NCI-H460 (cell line): ENCODE results near the gene EPB41L2. TPM values are rescaled to one million over a fixed set of nuclear protein-coding genes. Genes with fewer than 3 reads are reported as not detected.

Experiments
- DNase-seq: peaks from one replicate; pipeline ENCODE4 v3.0.0-alpha.2; 2016; ENCODE audit warnings: low read depth; ENCODE audit errors: extremely low read depth
- total RNA-seq: library from RNA; depleted of rRNA; stranded (reverse); fragments of >200 nt; shearing (Covaris generic); gene quantifications from 2 replicates; pipeline ENCODE4 v1.2.3, GENCODE V29; 2014

EPB41L2 gene
- total RNA-seq, 1 experiment from 2014 or later, result 7.3 TPM

DNA sequence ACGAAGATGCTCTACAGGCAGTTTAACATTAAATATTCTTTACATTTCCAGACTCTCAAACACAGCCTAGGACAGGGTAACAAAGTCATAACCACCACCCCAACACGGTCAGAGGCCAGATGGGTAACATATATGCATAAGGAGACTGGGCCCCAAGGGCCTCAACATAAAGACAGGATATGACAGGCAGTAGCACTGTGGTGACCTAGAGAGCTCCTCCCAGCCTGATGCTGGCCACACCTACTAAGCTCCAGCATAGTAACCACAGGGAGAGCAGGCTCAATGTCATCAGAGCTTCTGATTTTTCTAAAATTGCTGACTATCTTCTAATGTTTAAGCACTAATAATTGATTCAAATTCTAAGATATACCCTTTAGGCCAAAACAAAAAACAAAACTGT, 214.1 kb downstream of the EPB41L2 start:
- DNase-seq, result no peak

DNA sequence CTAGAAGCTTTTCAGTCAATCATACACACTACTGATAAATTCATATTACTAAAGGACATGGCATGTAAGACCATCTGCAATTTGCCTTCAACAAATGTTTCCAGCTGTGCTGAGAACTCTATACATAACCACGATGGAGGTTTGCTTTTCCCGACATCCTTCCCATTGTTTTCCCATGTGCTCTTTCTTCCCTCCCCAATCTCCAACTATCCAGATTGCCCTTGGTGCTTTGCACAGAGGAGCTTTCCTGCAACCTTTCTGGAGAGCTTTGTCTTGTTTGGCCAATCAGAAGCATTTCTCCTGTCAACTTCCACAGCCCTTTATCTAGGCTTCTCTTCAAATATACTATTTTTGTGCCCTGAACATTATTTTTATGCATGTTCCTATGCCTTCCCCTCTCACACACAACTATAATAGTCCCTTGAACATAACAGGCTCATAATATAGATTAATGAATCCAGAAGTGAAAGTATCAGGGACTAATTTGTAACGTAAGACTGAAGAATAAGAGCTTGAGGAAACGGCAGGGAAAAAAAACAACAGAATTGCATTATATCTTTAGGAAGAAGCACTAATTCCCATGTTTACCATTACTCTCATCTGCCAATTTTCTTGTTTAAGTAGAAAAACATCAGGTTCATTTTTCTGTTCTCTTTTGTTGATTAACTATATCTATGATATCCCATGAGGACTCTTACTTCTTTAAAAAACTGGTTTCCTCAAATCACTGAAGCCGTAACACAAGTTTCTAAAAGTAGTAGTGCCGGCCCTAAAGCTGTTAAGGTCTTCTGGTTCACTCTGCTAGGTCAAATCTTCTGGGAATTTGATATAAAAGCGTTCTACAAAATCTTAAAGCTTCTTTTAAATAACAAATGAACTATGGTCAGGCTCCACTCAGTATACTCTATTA, 215.8 kb downstream of the EPB41L2 start:
- no peak for DNase-seq

DNA sequence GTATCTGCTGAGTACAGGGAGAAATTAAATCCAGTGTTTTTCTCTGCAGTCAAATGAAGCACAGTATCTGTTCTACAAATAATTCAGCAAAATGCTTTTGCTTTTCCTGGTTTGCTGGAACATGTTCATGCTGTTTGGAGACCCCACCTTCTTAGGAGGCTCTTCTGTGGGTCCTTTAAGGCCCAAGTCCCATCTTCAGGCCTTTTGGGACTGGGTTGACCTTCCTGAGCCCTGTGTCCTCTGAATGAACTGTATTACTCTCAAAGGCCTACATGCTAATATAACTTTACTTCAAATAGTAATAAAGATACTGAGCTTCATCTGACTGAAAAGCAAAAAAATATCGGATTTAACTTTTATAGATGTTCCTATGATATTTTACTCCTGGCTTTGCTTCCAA, 216.5 kb downstream of the EPB41L2 start:
- no peak for DNase-seq

DNA sequence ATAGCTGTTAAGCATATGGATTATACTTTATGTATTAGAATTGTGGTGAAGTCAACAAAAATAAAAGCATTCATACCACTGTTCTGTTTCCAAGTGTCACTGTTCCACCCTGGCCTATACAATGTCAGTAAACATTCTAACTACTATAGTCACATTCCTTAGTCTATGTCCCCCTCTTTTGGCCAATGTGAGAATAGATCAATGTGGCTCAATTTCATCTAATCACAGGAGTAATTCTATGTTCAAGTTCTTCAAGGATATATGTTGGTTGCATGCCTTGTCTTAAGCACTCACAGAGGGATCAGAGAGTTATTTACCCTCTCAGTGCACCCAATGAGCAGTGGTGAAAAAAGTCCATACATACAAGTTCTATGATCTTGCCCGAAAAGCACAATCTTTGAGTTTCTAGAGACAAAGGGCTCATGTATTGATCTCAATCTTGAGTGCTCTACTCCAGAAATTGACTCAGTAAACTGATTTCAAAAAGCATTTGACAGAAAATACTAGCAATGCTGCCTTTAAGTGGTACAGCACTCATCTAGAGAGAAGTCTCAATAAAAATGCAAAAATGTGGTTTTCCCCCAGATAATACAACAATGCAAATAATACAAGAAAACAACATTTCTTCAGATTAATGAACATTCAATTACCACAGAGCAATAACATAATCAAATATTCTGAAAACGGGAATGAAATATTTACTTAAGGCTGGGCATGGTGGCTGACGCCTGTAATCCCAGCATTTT, 219.3 kb downstream of the EPB41L2 start:
- DNase-seq, result peak; percentile 52

DNA sequence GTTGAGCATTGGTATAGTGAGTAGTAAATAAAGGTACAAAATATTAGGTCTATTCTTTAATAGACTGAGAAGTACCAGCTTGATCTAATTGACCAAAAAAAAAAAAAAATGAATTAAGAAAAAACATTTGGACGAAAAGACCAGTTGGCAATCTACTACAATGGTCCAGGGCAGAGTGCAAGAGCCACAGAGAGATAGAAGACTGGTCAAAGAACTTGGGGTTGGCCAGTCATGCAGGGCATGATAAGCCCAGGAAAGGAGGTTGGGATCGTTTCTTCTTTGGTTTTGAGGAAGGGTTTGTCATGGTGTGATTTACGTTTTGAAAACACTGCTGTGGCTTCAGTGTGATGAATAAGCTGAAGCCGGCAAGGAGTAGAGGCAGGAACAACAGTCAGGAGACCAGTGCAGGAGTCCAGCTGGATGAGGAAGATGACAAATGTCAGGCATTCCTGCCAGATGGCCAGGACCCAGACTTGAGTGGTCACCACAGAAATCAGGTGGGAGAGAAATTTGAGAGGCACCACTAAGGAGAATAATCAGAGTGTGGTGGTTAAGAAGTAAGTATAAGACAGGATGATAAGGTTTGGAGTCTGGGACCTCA, 221.8 kb downstream of the EPB41L2 start:
- no peak for DNase-seq

DNA sequence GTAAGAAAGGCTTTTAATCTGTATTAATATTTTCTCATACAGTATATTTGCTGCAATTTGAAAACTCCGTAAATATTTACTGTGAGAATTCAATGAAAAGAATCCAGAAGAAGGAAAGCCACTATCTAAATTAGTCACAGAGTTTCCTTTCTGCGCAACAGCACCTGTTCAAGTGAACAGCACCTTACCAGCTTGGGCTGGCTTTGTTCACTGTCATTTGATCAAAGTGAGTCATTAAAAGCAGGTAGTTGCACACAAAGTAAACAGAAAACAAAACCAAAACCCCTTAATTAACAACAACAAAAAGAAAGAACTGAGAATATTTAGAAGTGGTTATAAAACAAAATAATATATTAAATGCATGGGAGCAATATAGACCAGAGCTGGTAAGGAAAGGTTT, 223.0 kb downstream of the EPB41L2 start:
- no peak for DNase-seq

DNA sequence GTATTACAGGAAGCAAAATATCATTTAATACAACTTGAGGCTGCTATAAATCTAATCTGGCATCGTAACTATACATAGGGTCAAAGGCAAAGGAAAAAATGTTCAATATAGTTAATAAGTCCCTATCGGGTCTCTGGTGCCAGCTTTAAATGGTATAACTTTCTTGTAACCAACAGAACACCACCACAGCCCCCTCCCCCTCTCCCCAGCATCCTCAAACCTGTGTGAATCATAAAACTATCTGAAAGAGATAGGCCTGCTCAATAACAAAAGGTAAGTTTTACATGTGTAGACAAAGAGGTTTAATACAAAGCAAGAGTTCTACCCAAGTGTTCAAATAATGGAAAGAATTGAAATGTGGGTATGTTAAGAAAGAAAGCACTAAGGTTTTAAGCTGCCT, 223.7 kb downstream of the EPB41L2 start:
- DNase-seq, result no peak

DNA sequence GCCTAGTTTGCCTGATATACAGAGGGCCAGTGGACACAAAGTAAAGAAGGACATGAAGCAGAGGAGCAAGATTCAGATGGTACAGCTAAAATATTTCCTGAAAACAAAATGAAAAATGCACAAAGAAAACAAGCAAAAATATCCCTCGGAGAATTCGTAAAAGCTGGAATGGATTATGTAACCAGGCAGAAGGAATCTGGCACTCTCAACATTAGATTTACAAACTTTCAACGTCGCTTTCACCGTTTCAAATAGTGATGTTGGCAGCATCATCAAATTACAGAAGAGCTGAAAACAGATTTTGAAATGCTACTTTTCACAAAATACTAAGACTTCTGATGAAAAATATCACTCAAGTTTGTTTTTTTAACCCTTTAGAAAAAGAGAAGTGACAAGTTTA, 224.1 kb downstream of the EPB41L2 start:
- DNase-seq, result no peak

DNA sequence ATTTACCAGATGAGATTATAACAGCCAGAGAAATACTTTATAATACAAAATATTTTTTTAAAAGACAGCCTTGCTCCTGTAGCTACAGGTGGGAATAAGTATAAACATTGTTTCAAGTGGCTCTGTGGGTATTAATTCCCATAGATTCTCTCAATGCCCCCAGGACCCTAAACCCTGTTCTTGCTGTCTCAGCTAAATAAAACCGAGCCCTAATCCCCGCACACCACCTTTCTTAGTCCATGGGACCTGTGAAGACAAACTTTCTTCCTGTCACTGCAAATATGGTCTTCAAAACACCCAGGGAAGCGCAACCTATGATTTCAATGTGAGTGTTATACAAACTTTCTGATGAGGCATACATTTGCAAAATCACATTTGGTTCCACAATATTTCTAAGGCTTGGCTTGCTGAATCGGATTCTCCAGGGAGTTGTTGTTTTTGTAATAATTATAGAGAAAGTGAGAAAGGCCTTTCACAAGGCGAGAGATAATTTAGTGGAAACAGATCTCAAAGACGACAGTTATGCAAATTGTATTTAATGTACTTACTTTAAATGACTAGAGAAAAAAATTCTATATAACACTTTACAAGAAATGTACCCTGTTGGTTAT, 224.7 kb downstream of the EPB41L2 start:
- no peak for DNase-seq

DNA sequence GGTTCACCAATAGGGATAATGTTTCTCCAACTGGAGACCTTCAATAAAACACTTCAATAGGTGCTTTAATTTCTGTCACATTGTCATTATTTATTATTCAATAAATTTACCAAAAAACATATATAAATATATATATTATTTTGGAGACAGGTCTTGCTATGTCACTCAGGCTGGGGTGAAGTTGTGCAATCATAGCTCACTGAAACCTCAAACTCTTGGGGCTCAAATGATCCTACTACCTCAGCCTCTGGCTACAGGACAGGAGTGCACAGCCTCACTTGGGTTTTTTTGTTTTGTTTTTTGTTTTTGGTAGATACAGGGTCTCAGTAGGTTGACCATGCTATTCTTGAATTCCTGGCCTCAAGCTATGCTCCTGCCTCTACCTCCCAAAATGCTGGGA, 226.0 kb downstream of the EPB41L2 start:
- DNase-seq, result no peak

DNA sequence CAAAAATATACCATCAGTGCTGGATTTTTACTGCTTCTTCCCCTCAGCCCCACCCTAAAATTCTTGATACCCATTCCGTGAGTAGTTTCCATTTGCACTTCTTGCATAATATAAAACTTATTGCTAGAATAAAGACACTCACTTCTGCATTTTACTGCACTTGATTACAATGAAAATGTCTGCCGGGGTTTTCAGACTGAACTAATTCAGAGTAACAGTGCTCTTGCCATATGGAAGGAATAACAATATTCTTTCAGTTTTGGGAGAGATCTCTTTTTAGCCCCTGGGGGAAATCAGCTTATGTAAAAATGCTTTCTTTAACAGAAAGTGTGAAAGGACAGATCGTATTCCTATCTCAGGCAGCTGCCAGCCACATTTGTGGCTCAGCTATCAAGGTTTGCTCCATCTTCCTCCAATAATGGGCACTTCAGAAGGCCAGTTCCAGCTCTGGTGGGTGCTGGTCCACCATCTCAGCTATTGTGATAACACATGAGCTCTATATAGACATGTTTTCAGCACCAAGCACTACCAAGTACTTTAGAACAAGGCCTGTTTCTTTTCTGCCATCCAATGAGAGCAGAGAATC, 226.9 kb downstream of the EPB41L2 start:
- no peak for DNase-seq

DNA sequence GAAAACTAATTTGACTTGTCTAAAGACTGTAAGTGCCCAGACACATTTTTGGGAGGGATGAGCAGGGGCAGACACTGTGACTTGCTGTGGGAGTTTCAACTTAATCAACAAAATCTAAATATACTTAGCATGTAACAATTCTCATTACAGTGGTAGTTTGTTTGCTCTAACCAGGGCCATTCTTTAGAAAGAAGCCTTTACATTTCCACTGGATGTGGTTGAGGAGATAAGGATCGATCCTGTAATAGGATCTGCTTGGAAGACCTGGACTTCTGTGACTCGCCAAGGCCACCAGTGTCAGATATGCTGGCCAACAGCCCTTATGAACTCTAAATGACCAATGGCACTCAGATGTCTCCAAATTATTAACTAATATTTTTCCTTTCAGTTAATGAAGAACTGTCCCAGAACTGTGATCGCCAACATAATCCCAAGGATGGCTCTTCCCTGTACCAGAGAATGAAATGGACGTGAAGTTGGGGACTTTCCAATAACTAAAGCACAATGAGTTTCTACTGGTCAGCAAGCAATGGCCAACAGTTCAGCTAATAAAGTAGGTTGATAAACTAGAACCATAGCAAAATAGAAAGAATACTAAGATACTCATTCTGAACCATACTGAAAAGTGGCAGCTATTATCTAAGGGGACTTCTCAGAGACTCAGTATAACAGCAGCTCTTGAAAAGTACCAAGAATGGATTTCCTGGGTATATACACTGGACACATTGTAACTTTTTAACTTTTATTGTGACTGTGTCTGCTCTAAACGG, 228.4 kb downstream of the EPB41L2 start:
- DNase-seq, result no peak

DNA sequence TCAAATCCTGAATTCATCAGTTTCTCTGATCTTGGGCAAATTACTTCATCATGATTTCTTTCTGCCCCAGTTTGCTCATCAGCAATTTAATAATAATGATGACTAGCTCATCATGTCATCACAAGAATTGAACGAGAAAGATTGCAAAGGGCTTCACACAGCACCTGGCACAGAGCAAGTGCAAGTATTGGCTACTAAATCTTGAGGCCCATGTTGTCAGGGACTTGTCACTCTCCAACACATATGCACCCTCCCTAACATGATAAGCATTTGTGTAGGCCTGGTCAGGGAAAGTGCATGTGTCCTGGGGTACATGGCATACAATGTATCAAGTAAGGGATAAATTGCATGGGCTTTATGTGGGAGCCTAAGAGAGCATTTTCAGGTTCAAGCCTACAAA, 229.5 kb downstream of the EPB41L2 start:
- no peak for DNase-seq

DNA sequence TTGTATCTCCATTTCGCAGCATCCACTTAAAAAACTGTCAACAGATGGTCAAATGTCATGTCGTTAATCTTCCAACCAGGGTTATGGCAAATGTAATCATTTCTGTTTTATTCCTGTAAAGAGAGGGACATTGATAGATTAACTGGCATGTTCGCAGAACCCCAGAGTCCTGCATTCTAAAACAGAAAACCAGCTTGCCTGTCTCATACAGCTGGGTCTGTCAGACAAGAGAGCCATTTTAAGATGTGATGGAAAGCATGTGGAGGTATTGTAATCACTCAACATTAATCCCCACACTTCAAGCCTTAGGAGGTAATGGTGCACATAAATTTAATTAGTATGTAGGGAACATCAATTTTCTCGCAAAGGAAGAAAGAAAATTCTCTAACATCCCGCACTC, 231.4 kb downstream of the EPB41L2 start:
- DNase-seq, result no peak

DNA sequence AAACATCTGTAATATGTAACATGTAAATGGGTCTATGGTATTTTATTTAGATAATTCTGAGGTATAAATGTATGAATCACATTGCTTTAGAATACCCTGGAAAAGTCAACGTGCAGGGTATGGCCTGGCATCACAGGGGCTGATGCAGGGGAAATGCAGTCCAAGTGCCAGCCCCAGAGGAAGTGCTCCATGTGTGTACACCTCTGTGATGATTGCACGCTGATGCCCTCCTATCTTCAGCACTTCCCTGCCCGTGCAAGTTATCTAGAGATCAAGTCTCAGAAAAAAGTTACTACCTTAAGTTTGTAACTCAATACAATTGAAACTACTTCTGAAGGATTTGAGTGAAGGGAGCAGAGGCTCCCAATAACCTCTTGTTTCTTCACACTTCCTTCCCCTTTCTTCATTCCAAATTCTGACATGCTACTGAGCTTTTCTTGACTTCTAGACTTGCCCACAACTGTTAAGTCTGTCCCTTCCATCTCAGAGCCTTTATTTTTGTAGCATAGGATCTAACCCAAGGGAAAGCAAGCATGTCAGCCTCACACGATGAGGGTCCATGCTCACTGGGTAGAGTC, 233.6 kb downstream of the EPB41L2 start:
- no peak for DNase-seq

DNA sequence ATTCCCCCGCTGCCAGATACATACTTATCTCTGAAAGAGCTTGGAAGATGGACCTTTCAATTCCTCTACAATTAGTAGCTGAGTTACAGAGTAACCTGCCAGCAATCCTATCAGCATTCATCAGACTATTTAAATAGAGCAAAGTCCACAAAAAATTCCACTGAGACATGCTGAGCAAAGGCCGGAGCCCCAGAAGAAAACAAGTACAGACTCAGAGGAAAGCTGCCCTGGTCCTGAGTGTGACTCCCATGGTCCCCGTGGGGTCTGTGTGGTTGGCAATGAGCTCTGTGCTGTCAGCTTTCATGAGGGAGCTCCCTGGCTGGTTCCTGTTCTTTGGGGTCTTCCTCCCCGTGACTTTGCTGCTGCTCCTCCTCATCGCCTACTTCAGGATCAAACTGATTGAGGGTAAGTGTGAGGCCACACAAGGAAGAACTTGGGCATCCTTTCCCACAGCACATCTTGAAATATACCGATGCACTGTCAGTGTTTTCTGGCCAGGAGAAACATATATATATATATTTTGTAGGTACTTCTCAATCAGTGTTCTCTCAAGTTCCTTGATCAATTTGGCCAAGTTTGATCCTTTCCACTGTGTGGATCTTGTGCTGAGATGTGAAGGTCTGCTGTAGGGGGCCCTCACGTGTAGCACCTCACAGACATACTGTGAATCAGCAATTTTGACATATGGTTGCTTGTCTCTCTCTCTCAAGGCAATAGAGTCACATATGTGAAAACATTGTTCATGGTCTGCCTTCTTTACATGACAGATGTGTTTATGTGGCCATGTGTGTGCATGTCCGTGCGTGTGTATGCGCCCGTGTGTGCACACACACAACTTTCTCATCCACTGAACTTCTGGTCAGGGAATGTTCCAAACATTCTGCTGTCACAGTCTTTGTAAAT, 235.5 kb downstream of the EPB41L2 start, which contains the start of gene SMLR1:
SMLR1 (plus strand) TSS at position 160 of the 903 bp plus-strand sequence; CDS start at position 168, 8 bp downstream.
- no peak for DNase-seq

DNA sequence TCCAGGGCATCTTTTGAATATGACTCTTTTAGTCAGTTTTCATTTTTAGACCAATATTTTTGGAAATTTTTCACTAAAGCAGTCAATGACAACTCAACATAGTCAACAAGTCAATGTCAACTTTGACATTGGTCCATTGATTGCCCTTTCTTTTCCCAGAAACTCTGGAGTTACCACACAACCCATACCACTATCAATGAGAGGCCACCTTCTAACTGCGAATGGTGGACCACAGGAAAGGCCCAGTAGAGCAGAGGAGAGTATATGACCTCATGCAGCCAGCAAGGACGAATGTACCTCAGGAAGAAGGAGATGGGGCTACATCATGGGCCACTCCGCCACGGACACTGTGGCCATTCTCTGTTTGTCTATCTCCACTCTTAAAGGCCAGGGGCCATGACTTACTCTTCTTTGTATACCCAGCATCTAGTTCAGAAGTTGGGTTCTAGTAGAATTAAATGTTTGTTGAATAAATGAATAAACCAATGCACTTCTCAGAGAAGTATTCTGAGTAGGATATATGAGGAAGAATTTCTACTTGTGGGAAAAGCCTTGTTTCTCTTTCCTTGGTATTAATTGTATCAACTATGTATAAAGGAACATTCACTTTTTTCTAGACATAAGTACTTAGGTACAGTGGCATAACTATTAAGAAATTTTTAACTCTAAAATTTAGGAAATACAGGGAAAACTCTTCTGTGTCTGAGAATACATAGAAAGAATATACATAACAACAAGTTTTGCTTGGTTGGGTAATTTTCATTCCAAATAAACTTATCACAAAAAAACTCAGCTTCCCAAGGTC, 236.4 kb downstream of the EPB41L2 start:
- DNase-seq, result no peak
